K562 (cell line): ENCODE data around the gene MTMR3.

Experiments used
- FIP1L1 ChIP-seq: fragments of 200-400 bp; formaldehyde crosslinking; IDR thresholded peaks from 2 replicates; pipeline ENCODE4 v1.6.1; 2018; ENCODE audit warnings: mild to moderate bottlenecking, low read depth, low read length; ENCODE audit not compliant: poor library complexity, severe bottlenecking
- FOXK2 ChIP-seq, 2 experiments: fragments of 450-650 bp; IDR thresholded peaks in 1 of 2; conservative IDR thresholded peaks in 1 of 2; 2 replicates each; pipeline ENCODE4 v1.6.1; 2016; ENCODE audit warnings: low read depth in 2 of 2, mild to moderate bottlenecking in 1 of 2
- GABPB1 ChIP-seq: sonication (generic); formaldehyde crosslinking; IDR thresholded peaks from 2 replicates; pipeline ENCODE4 v1.8.0; 2022; ENCODE audit warnings: mild to moderate bottlenecking, missing genetic modification reagents
- HMG20B ChIP-seq: fragments of 250-450 bp; sonication (Bioruptor Pico); IDR thresholded peaks from 2 replicates; pipeline ENCODE4 v1.5.0; 2021; ENCODE audit warnings: mild to moderate bottlenecking
- POLR2A ChIP-seq: fragments of 450-650 bp; conservative IDR thresholded peaks from 2 replicates; pipeline ENCODE4 v1.6.1; 2016
- RAD21 ChIP-seq, 2 experiments: fragments of 250-450 bp in 1 of 2; fragments of 450-650 bp in 1 of 2; sonication (Bioruptor Pico) in 1 of 2; formaldehyde crosslinking in 1 of 2; IDR thresholded peaks in 1 of 2; conservative IDR thresholded peaks in 1 of 2; 2 replicates each; pipeline versions ENCODE4 v1.4.0 to v1.8.0; 2020 to 2022; ENCODE audit warnings: mild to moderate bottlenecking in 2 of 2, moderate library complexity in 1 of 2
- TRIM28 ChIP-seq: fragments of 450-650 bp; IDR thresholded peaks from 2 replicates; pipeline ENCODE4 v1.6.1; 2017
- YY1 ChIP-seq, 3 experiments: IDR thresholded peaks; 2 replicates each; pipeline ENCODE4 v1.6.1; 2011; ENCODE audit warnings: low read length in 2 of 3, mild to moderate bottlenecking in 2 of 3, moderate library complexity in 2 of 3, borderline replicate concordance in 1 of 3, control low read depth in 1 of 3, low read depth in 1 of 3; ENCODE audit not compliant: insufficient read depth in 3 of 3, insufficient replicate concordance in 2 of 3, control insufficient read depth in 1 of 3, insufficient read length in 1 of 3; ENCODE audit errors: extremely low read depth in 1 of 3
- ZNF184 ChIP-seq: sonication (generic); formaldehyde crosslinking; IDR thresholded peaks from 2 replicates; pipeline ENCODE4 v1.5.0; 2020; ENCODE audit warnings: missing genetic modification reagents
- TF ChIP-seq, protein P1 (sequence below): sonication (generic); formaldehyde crosslinking; IDR thresholded peaks from 2 replicates; pipeline ENCODE4 v1.8.1; 2023; ENCODE audit warnings: mild to moderate bottlenecking, missing genetic modification reagents
- TF ChIP-seq, protein P2 (sequence below): sonication (generic); formaldehyde crosslinking; IDR thresholded peaks from 2 replicates; pipeline ENCODE4 v1.5.0; 2020; ENCODE audit warnings: missing genetic modification reagents
- TF ChIP-seq, protein P3 (sequence below): IDR thresholded peaks from 2 replicates; pipeline ENCODE4 v1.6.1; 2012; ENCODE audit warnings: low read depth, low read length, improper control_type of control experiment, borderline replicate concordance

DNA sequence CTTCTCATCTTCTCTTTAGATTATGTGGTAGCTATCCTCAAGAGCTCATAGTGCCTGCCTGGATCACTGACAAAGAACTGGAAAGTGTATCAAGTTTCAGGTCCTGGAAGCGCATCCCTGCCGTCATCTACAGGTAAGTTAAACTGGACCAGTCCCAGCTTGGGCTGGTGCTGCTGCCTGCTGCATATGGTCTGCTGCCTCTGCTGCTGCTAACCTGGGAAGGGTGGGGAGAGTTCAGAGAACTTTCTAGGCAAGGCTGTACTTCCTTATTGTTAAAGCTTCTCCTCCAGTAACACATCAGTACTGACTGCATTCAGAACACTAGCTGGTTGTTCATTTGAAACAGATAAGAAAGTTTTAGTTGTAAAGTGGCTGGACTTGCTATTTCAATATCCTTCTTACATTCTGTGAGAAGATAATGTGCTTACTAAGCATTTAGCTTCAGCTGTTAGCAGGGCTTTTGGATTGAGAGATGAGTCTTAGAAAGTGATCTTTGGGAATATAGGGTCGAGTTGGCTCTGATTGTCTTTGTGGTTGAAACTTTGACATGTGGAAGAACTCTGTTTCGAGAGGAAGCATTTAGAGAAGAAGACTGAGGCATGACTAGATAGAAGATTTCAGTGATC is 120.0 kb downstream of the MTMR3 start:
- TF ChIP-seq FOXK2 (conservative IDR thresholded peaks at IDR 0.05 in 1 of 2, IDR thresholded peaks at IDR 0.05 in 1 of 2; ENCODE audit: low read depth in 2 of 2): no peak
- no peak for TF ChIP-seq POLR2A
- no peak for TF ChIP-seq GABPB1 (CRISPR knock-in tag)
- TF ChIP-seq HMG20B (CRISPR knock-in tag): no peak
- TF ChIP-seq RAD21 (CRISPR knock-in tag; conservative IDR thresholded peaks at IDR 0.05 in 1 of 2, IDR thresholded peaks at IDR 0.05 in 1 of 2): no peak
- TF ChIP-seq YY1 (IDR thresholded peaks at IDR 0.05; ENCODE audit: borderline replicate concordance in 1 of 3, control insufficient read depth in 1 of 3, extremely low read depth in 1 of 3, insufficient read depth in 3 of 3, insufficient read length in 1 of 3, insufficient replicate concordance in 2 of 3, low read depth in 1 of 3, low read length in 2 of 3): no peak
- TF ChIP-seq, protein P1, sequence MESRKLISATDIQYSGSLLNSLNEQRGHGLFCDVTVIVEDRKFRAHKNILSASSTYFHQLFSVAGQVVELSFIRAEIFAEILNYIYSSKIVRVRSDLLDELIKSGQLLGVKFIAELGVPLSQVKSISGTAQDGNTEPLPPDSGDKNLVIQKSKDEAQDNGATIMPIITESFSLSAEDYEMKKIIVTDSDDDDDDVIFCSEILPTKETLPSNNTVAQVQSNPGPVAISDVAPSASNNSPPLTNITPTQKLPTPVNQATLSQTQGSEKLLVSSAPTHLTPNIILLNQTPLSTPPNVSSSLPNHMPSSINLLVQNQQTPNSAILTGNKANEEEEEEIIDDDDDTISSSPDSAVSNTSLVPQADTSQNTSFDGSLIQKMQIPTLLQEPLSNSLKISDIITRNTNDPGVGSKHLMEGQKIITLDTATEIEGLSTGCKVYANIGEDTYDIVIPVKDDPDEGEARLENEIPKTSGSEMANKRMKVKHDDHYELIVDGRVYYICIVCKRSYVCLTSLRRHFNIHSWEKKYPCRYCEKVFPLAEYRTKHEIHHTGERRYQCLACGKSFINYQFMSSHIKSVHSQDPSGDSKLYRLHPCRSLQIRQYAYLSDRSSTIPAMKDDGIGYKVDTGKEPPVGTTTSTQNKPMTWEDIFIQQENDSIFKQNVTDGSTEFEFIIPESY (CRISPR knock-in tag): no peak
- TF ChIP-seq, protein P2, sequence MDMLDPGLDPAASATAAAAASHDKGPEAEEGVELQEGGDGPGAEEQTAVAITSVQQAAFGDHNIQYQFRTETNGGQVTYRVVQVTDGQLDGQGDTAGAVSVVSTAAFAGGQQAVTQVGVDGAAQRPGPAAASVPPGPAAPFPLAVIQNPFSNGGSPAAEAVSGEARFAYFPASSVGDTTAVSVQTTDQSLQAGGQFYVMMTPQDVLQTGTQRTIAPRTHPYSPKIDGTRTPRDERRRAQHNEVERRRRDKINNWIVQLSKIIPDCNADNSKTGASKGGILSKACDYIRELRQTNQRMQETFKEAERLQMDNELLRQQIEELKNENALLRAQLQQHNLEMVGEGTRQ: no peak
- TF ChIP-seq, protein P3, sequence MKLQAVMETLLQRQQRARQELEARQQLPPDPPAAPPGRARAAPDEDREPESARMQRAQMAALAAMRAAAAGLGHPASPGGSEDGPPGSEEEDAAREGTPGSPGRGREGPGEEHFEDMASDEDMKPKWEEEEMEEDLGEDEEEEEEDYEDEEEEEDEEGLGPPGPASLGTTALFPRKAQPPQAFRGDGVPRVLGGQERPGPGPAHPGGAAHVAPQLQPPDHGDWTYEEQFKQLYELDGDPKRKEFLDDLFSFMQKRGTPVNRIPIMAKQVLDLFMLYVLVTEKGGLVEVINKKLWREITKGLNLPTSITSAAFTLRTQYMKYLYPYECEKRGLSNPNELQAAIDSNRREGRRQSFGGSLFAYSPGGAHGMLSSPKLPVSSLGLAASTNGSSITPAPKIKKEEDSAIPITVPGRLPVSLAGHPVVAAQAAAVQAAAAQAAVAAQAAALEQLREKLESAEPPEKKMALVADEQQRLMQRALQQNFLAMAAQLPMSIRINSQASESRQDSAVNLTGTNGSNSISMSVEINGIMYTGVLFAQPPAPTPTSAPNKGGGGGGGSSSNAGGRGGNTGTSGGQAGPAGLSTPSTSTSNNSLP: no peak
- TF ChIP-seq ZNF184: no peak
- TF ChIP-seq TRIM28: no peak
- TF ChIP-seq FIP1L1: no peak
